Measurements from ENCODE around the gene HDAC8.

GRCh38 chrX:72326605-72327300 is 245.9 kb downstream of the HDAC8 start:
- TF ChIP-seq CTCF (IDR thresholded peaks at IDR 0.05), result no peak
- TF ChIP-seq EP300 (IDR thresholded peaks at IDR 0.05), result no peak

Measured in ovary (tissue), 3 donors.